ENCODE measurements around the gene SMAD2. TPM values are rescaled to one million over a fixed set of nuclear protein-coding genes. Genes with fewer than 3 reads are reported as not detected.

SMAD2 gene
- total and polyA plus RNA-seq, 9 of the 15 experiments (the other 6 are each of a cell fraction or from before 2014, with no cell fraction given) = 9.2 to 49.6 (median 33.7) TPM

GRCh38 chr18:47899107-47899840 lies 31.2 kb downstream of the SMAD2 start:
- H3K4me1 ChIP-seq (replicated peaks in 1 of 2; ENCODE audit: control insufficient read depth in 2 of 2, insufficient read depth in 2 of 2, low read length in 2 of 2) = peaks cover 1 to 20% of the 10 kb centered on the region in 2 experiments; a peak in 4 of 5 replicates
- H2AFZ ChIP-seq (ENCODE audit: low read depth, low read length) = no peak overlapping the region
- H3K9me1 ChIP-seq (ENCODE audit: control insufficient read depth, insufficient read depth, low read length) = no peaks in the 10 kb centered on the region
- H3K36me3 ChIP-seq (ENCODE audit: control insufficient read depth, insufficient read depth, low read length) = peaks cover 8% of the 10 kb centered on the region; the same call in 2 of the 3 replicates
- in situ Hi-C loops (cut with MboI) (no loop called here), intact Hi-C loops (cut with micrococcal nuclease) (loop anchor here (5.0 kb wide), 1 partner anchor 33 kb away; the partner anchor contains the start of gene SMAD2)
- peak in 2 of 4 experiments; percentile 17 to 45 for DNase-seq (ENCODE audit: extremely low read depth in 1 of 4, low spot score in 3 of 4)
- no peaks in the 10 kb centered on the region for H3K27me3 ChIP-seq (ENCODE audit: control insufficient read depth in 2 of 2, insufficient read depth in 2 of 2, low read length in 2 of 2)
- H3K9me3 ChIP-seq (replicated peaks; ENCODE audit: control insufficient read depth, insufficient read depth, low read depth, low read length) = peaks cover 2% of the 10 kb centered on the region; the same call in 1 of the 2 replicates
- ChIA-PET POLR2A (interaction anchor here (0.9 to 1.4 kb wide), 3 partner anchors 11 to 32 kb away, joined by 4 to 5 read pairs (median 4); partner anchors contain the start of gene SMAD2), CTCF (ENCODE audit: low intra/inter-chr PET ratio) (no interaction called here)
- no peak overlapping the region for H3K9ac ChIP-seq (ENCODE audit: insufficient read depth in 1 of 2, low read depth in 2 of 2, low read length in 2 of 2)
- H3K79me2 ChIP-seq (ENCODE audit: control insufficient read depth, insufficient read depth, low read length) = peaks cover 93% of the 10 kb centered on the region
- peak; percentile 67 for FAIRE-seq
- no peak overlapping the region; the same call in 1 of the 2 replicates for H3K4me2 ChIP-seq (ENCODE audit: insufficient read depth, low read length)
- H3K27ac ChIP-seq (ENCODE audit: extremely low read depth, low read depth, low read length) = no peak overlapping the region
- TF ChIP-seq, protein P1, sequence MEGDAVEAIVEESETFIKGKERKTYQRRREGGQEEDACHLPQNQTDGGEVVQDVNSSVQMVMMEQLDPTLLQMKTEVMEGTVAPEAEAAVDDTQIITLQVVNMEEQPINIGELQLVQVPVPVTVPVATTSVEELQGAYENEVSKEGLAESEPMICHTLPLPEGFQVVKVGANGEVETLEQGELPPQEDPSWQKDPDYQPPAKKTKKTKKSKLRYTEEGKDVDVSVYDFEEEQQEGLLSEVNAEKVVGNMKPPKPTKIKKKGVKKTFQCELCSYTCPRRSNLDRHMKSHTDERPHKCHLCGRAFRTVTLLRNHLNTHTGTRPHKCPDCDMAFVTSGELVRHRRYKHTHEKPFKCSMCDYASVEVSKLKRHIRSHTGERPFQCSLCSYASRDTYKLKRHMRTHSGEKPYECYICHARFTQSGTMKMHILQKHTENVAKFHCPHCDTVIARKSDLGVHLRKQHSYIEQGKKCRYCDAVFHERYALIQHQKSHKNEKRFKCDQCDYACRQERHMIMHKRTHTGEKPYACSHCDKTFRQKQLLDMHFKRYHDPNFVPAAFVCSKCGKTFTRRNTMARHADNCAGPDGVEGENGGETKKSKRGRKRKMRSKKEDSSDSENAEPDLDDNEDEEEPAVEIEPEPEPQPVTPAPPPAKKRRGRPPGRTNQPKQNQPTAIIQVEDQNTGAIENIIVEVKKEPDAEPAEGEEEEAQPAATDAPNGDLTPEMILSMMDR (IDR thresholded peaks at IDR 0.05 in 2 of 3, conservative IDR thresholded peaks at IDR 0.05 in 1 of 3; ENCODE audit: insufficient read depth in 2 of 3, low read depth in 1 of 3, low read length in 3 of 3) = peak in 2 of 3 experiments; percentile 13 to 35; a peak in 3 of 6 replicates
- 0 out of 2 replicates have a peak, but pooled peaks have one; percentile 18 for TF ChIP-seq SMARCA4 (IDR thresholded peaks at IDR 0.05)
- TF ChIP-seq HMBOX1 (IDR thresholded peaks at IDR 0.05) = peak; percentile 36
- TF ChIP-seq DPF2 (IDR thresholded peaks at IDR 0.05) = 0 out of 2 replicates have a peak, but pooled peaks have one; percentile 23
- TF ChIP-seq TCF3 (CRISPR knock-in tag; IDR thresholded peaks at IDR 0.05) = peak; percentile 52
- no peak for TF ChIP-seq ETV6 (IDR thresholded peaks at IDR 0.05; ENCODE audit: borderline replicate concordance in 1 of 2, low read depth in 2 of 2, low read length in 1 of 2)
- no peak for TF ChIP-seq ETV6 (CRISPR knock-in tag; IDR thresholded peaks at IDR 0.05; ENCODE audit: borderline replicate concordance)
- no peak for TF ChIP-seq TSHZ1 (CRISPR knock-in tag; IDR thresholded peaks at IDR 0.05)
- peak; percentile 27 to 37; a peak in 3 of 4 replicates for TF ChIP-seq RAD21 (CRISPR knock-in tag; conservative IDR thresholded peaks at IDR 0.05 in 1 of 2, IDR thresholded peaks at IDR 0.05 in 1 of 2)
- TF ChIP-seq SOX6 (IDR thresholded peaks at IDR 0.05) = peak; percentile 42; the same call in 1 of the 2 replicates
- TF ChIP-seq MAFF (IDR thresholded peaks at IDR 0.05; ENCODE audit: low read length) = no peak
- no peak for TF ChIP-seq ZNF79 (CRISPR knock-in tag; IDR thresholded peaks at IDR 0.05; ENCODE audit: low read depth)
- H4K20me1 ChIP-seq (replicated peaks; ENCODE audit: control insufficient read depth, insufficient read depth, low read length) = peaks cover 8% of the 10 kb centered on the region; the same call in 1 of the 2 replicates
- BruUV-seq (replicated peaks) = no TSS peak
- WGBS (ENCODE audit: insufficient coverage, low coverage, missing lambda C conversion rate) = 33% methylated on average over 5 of the region's 5 CpGs
- H3K4me3 ChIP-seq = no peak overlapping the region
- peak; percentile 73 for ATAC-seq
